GM23338 (cell line): Measurements from ENCODE around the gene PLEKHG5. TPM values are rescaled to one million over a fixed set of nuclear protein-coding genes. Genes with fewer than 3 reads are reported as not detected.

Experiments
- ATAC-seq: fragments of 200-7000 bp; cut with Tn5 transposase; 3 replicates; pipeline ENCODE4 v1.9.1; 2020
- DNase-seq: peaks from one replicate; pipeline ENCODE4 v3.0.0-alpha.2; 2015; ENCODE audit warnings: low spot score
- H2AFZ ChIP-seq: fragments of 200-600 bp; sonication (generic); 2 replicates; pipeline ENCODE4 v1.8.0; 2016; ENCODE audit warnings: antibody characterized with exemption, mild to moderate bottlenecking, moderate library complexity
- H3F3A ChIP-seq: fragments of 200-600 bp; sonication (generic); replicated peaks from 2 replicates; pipeline ENCODE4 v1.8.0; 2017; ENCODE audit warnings: antibody characterized with exemption, mixed run types, low read depth
- H3K27ac ChIP-seq: fragments of 200-600 bp; sonication (generic); 2 replicates; pipeline ENCODE4 v1.6.1; 2016; ENCODE audit warnings: low read depth
- H3K27me3 ChIP-seq: fragments of 200-600 bp; sonication (generic); 2 replicates; pipeline ENCODE4 v1.8.0; 2016; ENCODE audit warnings: mild to moderate bottlenecking, mixed run types, moderate library complexity; ENCODE audit not compliant: insufficient read depth
- H3K36me3 ChIP-seq: fragments of 200-600 bp; sonication (generic); 2 replicates; pipeline ENCODE4 v1.8.0; 2016; ENCODE audit warnings: mild to moderate bottlenecking; ENCODE audit not compliant: insufficient read depth
- H3K4me1 ChIP-seq: fragments of 200-600 bp; sonication (generic); 2 replicates; pipeline ENCODE4 v1.8.0; 2016; ENCODE audit warnings: mild to moderate bottlenecking, moderate library complexity; ENCODE audit not compliant: insufficient read depth
- H3K4me2 ChIP-seq: fragments of 200-600 bp; sonication (generic); 2 replicates; pipeline ENCODE4 v1.7.1; 2017; ENCODE audit warnings: mixed run types
- H3K4me3 ChIP-seq: fragments of 200-600 bp; sonication (generic); 2 replicates; pipeline ENCODE4 v1.6.1; 2016; ENCODE audit warnings: mixed run types
- H3K79me2 ChIP-seq: fragments of 200-600 bp; sonication (generic); replicated peaks from 2 replicates; pipeline ENCODE4 v1.8.0; 2017; ENCODE audit warnings: mild to moderate bottlenecking; ENCODE audit not compliant: insufficient read depth
- H3K9me2 ChIP-seq: fragments of 200-600 bp; sonication (generic); 2 replicates; pipeline ENCODE4 v1.8.0; 2017; ENCODE audit not compliant: insufficient read depth
- H4K20me1 ChIP-seq: fragments of 200-600 bp; sonication (generic); replicated peaks from 2 replicates; pipeline ENCODE4 v1.8.0; 2017; ENCODE audit warnings: mild to moderate bottlenecking; ENCODE audit not compliant: insufficient read depth
- H3K27ac Mint-ChIP-seq: 2 replicates; pipeline ENCODE4 v1.8.0; 2020; ENCODE audit warnings: inconsistent platforms, mild to moderate bottlenecking, moderate library complexity, mixed read lengths
- H3K27me3 Mint-ChIP-seq: 3 replicates; pipeline ENCODE4 v1.8.0; 2022; ENCODE audit warnings: low read depth, mild to moderate bottlenecking, moderate library complexity, mixed read lengths, inconsistent platforms; ENCODE audit not compliant: insufficient read depth, poor library complexity
- H3K36me3 Mint-ChIP-seq: 3 replicates; pipeline ENCODE4 v1.8.0; 2021; ENCODE audit warnings: low read depth, mild to moderate bottlenecking, inconsistent platforms, moderate library complexity, mixed read lengths
- H3K4me1 Mint-ChIP-seq: 3 replicates; pipeline ENCODE4 v1.8.0; 2020; ENCODE audit warnings: mild to moderate bottlenecking, inconsistent platforms, mixed read lengths
- H3K4me3 Mint-ChIP-seq: 3 replicates; pipeline ENCODE4 v1.8.0; 2021; ENCODE audit warnings: moderate library complexity, mild to moderate bottlenecking, inconsistent platforms, mixed read lengths
- H3K9me3 Mint-ChIP-seq: 3 replicates; pipeline ENCODE4 v1.8.0; 2020; ENCODE audit warnings: moderate library complexity, mild to moderate bottlenecking, inconsistent platforms, mixed read lengths
- CREB1 ChIP-seq: fragments of 250-450 bp; sonication (Bioruptor Pico); IDR thresholded peaks from 2 replicates; pipeline ENCODE4 v1.5.0; 2020; ENCODE audit warnings: low read depth, mild to moderate bottlenecking, moderate library complexity
- EZH2 ChIP-seq: fragments of 200-600 bp; sonication (generic); IDR thresholded peaks from one replicate; pipeline ENCODE4 v1.8.0; 2017; ENCODE audit warnings: antibody characterized with exemption, mild to moderate bottlenecking, low read depth; ENCODE audit not compliant: unreplicated experiment
- EZH2phosphoT487 ChIP-seq: fragments of 200-600 bp; sonication (generic); IDR thresholded peaks from one replicate; pipeline ENCODE4 v1.8.1; 2018; ENCODE audit warnings: antibody characterized with exemption; ENCODE audit not compliant: unreplicated experiment
- JUNB ChIP-seq: IDR thresholded peaks from one replicate; pipeline ENCODE4 v1.6.1; 2016; ENCODE audit warnings: antibody characterized with exemption; ENCODE audit not compliant: unreplicated experiment
- POLR2AphosphoS5 ChIP-seq: IDR thresholded peaks from 2 replicates; pipeline ENCODE4 v1.6.1; 2016; ENCODE audit warnings: antibody characterized with exemption, low read depth
- STAT1 ChIP-seq: IDR thresholded peaks from one replicate; pipeline ENCODE4 v1.6.1; 2016; ENCODE audit warnings: antibody characterized with exemption; ENCODE audit not compliant: unreplicated experiment
- polyA plus RNA-seq: library from polyadenylated mRNA; unstranded; fragments of >200 nt; fragmentation: Nextera tagmentation; extraction: Ambion mirVana; gene quantifications from 2 replicates; pipeline ENCODE4 v1.2.1, GENCODE V29; 2016
- total RNA-seq: library from RNA; depleted of rRNA; stranded (reverse); fragments of >200 nt; shearing (Covaris generic); gene quantifications from 2 replicates; pipeline ENCODE4 v1.2.3, GENCODE V29; 2014
- TF ChIP-seq, protein P1 (sequence below), 2 experiments: fragments of 200-600 bp in 1 of 2; sonication (generic) in 1 of 2; conservative IDR thresholded peaks; 2 replicates each; pipeline versions ENCODE4 v1.5.1 to v1.6.1; 2016 to 2017; ENCODE audit warnings: antibody characterized with exemption in 2 of 2, low read depth in 2 of 2, mild to moderate bottlenecking in 2 of 2, moderate library complexity in 1 of 2
- TF ChIP-seq, protein P2 (sequence below): IDR thresholded peaks from one replicate; pipeline ENCODE4 v1.6.1; 2018; ENCODE audit warnings: antibody characterized with exemption; ENCODE audit not compliant: unreplicated experiment

PLEKHG5 gene
- total and polyA plus RNA-seq, 2 experiments from 2014 or later, result 9.0 to 26.4 TPM

DNA sequence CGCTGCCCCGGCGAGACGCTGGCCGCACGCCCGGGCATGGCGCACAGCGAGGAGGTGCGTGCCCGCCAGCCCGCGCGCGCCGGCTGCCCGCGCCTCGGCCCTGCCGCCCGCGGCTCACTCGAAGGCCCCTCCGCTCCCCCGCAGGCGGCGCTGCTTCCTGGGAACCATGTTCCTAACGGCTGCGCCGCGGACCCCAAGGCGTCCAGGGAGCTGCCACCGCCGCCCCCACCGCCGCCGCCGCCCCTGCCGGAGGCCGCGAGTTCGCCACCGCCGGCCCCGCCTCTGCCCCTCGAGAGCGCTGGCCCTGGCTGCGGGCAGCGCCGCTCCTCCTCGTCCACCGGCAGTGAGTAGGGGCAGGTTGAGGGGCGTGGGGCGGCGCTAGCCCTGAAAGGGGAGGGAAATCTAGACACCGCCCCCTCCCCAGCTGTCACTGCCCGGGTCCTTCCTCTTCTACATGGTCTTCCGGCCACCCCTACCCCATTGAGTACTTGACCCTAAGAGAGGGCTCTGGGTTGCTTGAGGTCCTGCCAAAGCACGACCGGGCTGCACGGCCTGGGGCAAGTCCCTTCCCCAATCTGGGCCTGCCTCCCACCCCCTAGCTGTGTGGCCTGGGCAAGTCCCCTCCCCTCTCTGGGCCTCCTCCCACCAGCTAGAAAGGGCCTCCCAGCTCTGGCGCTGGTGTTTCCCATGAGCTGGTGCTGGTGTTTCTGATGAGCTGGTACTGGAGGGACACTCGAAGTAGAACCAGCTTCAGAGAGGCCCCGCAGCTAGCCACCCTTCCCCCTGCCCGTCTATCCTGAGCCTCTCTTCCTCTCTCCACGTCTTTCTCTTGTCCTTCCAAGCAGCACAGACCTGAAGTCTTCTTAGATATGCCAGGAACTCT, 42.5 kb downstream of the PLEKHG5 start:
- Mint-ChIP-seq H3K27me3 (peaks cover 31% of the 10 kb centered on the region), H3K36me3 (peaks cover 8% of the 10 kb centered on the region; the same call in 1 of the 3 replicates)
- TF ChIP-seq EZH2 (no peak), JUNB (no peak), POLR2AphosphoS5 (no peak), STAT1 (no peak), CREB1 (CRISPR knock-in tag) (no peak), EZH2phosphoT487 (no peak)
- TF ChIP-seq, protein P1, sequence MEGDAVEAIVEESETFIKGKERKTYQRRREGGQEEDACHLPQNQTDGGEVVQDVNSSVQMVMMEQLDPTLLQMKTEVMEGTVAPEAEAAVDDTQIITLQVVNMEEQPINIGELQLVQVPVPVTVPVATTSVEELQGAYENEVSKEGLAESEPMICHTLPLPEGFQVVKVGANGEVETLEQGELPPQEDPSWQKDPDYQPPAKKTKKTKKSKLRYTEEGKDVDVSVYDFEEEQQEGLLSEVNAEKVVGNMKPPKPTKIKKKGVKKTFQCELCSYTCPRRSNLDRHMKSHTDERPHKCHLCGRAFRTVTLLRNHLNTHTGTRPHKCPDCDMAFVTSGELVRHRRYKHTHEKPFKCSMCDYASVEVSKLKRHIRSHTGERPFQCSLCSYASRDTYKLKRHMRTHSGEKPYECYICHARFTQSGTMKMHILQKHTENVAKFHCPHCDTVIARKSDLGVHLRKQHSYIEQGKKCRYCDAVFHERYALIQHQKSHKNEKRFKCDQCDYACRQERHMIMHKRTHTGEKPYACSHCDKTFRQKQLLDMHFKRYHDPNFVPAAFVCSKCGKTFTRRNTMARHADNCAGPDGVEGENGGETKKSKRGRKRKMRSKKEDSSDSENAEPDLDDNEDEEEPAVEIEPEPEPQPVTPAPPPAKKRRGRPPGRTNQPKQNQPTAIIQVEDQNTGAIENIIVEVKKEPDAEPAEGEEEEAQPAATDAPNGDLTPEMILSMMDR (conservative IDR thresholded peaks at IDR 0.05; ENCODE audit: low read depth in 2 of 2), result peak in 1 of 2 experiments; percentile 24; a peak in 1 of 4 replicates
- TF ChIP-seq, protein P2, sequence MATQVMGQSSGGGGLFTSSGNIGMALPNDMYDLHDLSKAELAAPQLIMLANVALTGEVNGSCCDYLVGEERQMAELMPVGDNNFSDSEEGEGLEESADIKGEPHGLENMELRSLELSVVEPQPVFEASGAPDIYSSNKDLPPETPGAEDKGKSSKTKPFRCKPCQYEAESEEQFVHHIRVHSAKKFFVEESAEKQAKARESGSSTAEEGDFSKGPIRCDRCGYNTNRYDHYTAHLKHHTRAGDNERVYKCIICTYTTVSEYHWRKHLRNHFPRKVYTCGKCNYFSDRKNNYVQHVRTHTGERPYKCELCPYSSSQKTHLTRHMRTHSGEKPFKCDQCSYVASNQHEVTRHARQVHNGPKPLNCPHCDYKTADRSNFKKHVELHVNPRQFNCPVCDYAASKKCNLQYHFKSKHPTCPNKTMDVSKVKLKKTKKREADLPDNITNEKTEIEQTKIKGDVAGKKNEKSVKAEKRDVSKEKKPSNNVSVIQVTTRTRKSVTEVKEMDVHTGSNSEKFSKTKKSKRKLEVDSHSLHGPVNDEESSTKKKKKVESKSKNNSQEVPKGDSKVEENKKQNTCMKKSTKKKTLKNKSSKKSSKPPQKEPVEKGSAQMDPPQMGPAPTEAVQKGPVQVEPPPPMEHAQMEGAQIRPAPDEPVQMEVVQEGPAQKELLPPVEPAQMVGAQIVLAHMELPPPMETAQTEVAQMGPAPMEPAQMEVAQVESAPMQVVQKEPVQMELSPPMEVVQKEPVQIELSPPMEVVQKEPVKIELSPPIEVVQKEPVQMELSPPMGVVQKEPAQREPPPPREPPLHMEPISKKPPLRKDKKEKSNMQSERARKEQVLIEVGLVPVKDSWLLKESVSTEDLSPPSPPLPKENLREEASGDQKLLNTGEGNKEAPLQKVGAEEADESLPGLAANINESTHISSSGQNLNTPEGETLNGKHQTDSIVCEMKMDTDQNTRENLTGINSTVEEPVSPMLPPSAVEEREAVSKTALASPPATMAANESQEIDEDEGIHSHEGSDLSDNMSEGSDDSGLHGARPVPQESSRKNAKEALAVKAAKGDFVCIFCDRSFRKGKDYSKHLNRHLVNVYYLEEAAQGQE, result no peak

More for the DNA sequence above, 42.5 kb downstream of the PLEKHG5 start:
- H3K36me3 ChIP-seq, result no peaks in the 10 kb centered on the region
- DNase-seq (peak; percentile 75), ATAC-seq (peak; percentile 3)
- Mint-ChIP-seq H3K9me3 (no peaks in the 10 kb centered on the region), H3K4me1 (peaks cover 35% of the 10 kb centered on the region), H3K4me3 (peak overlapping the region; percentile 54), H3K27ac (no peak overlapping the region)
- H4K20me1 ChIP-seq, result no peaks in the 10 kb centered on the region
- H2AFZ ChIP-seq, result no peak overlapping the region
- no peaks in the 10 kb centered on the region for H3K9me2 ChIP-seq
- H3K4me1 ChIP-seq, result peaks cover 7% of the 10 kb centered on the region; the same call in 1 of the 2 replicates
- H3K79me2 ChIP-seq, result no peaks in the 10 kb centered on the region
- peaks cover 16% of the 10 kb centered on the region for H3K27me3 ChIP-seq
- H3K4me2 ChIP-seq, result peak overlapping the region; percentile 84
- peaks cover 4% of the 10 kb centered on the region; the same call in 1 of the 2 replicates for H3F3A ChIP-seq
- H3K4me3 ChIP-seq, result peak overlapping the region; percentile 70; the same call in 1 of the 2 replicates
- no peak overlapping the region for H3K27ac ChIP-seq
